Measurements from ENCODE around the gene NATD1.

DNA sequence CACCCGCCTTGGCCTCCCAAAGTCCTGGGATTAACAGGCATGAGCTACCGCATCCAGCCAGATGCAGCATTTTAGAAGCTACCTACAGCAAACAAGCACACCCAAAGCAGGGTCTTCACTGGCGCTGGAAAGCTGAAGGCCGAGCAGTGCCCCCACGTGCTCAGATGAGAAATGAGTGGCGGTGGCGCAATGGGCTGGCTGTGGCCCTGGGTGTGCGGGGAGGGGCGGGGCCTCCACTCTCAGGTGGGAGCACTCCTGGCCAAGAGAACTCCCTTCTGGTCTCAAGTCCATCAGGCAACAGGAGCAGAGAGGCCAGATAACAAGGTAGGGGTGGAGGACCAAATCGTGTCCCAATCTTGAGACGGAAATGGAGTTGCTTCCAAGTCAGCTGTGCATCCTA is 51.3 kb downstream of the NATD1 start:
- TF ChIP-seq, protein P1, sequence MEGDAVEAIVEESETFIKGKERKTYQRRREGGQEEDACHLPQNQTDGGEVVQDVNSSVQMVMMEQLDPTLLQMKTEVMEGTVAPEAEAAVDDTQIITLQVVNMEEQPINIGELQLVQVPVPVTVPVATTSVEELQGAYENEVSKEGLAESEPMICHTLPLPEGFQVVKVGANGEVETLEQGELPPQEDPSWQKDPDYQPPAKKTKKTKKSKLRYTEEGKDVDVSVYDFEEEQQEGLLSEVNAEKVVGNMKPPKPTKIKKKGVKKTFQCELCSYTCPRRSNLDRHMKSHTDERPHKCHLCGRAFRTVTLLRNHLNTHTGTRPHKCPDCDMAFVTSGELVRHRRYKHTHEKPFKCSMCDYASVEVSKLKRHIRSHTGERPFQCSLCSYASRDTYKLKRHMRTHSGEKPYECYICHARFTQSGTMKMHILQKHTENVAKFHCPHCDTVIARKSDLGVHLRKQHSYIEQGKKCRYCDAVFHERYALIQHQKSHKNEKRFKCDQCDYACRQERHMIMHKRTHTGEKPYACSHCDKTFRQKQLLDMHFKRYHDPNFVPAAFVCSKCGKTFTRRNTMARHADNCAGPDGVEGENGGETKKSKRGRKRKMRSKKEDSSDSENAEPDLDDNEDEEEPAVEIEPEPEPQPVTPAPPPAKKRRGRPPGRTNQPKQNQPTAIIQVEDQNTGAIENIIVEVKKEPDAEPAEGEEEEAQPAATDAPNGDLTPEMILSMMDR (IDR thresholded peaks at IDR 0.05), result no peak
- TF ChIP-seq, protein P2, sequence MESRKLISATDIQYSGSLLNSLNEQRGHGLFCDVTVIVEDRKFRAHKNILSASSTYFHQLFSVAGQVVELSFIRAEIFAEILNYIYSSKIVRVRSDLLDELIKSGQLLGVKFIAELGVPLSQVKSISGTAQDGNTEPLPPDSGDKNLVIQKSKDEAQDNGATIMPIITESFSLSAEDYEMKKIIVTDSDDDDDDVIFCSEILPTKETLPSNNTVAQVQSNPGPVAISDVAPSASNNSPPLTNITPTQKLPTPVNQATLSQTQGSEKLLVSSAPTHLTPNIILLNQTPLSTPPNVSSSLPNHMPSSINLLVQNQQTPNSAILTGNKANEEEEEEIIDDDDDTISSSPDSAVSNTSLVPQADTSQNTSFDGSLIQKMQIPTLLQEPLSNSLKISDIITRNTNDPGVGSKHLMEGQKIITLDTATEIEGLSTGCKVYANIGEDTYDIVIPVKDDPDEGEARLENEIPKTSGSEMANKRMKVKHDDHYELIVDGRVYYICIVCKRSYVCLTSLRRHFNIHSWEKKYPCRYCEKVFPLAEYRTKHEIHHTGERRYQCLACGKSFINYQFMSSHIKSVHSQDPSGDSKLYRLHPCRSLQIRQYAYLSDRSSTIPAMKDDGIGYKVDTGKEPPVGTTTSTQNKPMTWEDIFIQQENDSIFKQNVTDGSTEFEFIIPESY (IDR thresholded peaks at IDR 0.05; ENCODE audit: borderline replicate concordance, low read depth), result no peak
- TF ChIP-seq, protein P3, sequence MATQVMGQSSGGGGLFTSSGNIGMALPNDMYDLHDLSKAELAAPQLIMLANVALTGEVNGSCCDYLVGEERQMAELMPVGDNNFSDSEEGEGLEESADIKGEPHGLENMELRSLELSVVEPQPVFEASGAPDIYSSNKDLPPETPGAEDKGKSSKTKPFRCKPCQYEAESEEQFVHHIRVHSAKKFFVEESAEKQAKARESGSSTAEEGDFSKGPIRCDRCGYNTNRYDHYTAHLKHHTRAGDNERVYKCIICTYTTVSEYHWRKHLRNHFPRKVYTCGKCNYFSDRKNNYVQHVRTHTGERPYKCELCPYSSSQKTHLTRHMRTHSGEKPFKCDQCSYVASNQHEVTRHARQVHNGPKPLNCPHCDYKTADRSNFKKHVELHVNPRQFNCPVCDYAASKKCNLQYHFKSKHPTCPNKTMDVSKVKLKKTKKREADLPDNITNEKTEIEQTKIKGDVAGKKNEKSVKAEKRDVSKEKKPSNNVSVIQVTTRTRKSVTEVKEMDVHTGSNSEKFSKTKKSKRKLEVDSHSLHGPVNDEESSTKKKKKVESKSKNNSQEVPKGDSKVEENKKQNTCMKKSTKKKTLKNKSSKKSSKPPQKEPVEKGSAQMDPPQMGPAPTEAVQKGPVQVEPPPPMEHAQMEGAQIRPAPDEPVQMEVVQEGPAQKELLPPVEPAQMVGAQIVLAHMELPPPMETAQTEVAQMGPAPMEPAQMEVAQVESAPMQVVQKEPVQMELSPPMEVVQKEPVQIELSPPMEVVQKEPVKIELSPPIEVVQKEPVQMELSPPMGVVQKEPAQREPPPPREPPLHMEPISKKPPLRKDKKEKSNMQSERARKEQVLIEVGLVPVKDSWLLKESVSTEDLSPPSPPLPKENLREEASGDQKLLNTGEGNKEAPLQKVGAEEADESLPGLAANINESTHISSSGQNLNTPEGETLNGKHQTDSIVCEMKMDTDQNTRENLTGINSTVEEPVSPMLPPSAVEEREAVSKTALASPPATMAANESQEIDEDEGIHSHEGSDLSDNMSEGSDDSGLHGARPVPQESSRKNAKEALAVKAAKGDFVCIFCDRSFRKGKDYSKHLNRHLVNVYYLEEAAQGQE (IDR thresholded peaks at IDR 0.05; ENCODE audit: low read depth, low read length), result no peak
- TF ChIP-seq YY1 (IDR thresholded peaks at IDR 0.05; ENCODE audit: low read depth) (no peak), GATA2 (CRISPR knock-in tag; IDR thresholded peaks at IDR 0.05) (no peak)

All from SK-N-SH (cell line).